ENCODE results near the gene NR2C2AP.
A peak's percentile ranks its signal among the peaks of the same experiment; 100 is the strongest.
"Not testable (repeated sequence)": the region's sequence is repeated elsewhere in the genome, so short reads cannot be mapped to it uniquely, and the experiment has no call there.

Gene NR2C2AP, protein sequence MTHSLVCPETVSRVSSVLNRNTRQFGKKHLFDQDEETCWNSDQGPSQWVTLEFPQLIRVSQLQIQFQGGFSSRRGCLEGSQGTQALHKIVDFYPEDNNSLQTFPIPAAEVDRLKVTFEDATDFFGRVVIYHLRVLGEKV

DNA sequence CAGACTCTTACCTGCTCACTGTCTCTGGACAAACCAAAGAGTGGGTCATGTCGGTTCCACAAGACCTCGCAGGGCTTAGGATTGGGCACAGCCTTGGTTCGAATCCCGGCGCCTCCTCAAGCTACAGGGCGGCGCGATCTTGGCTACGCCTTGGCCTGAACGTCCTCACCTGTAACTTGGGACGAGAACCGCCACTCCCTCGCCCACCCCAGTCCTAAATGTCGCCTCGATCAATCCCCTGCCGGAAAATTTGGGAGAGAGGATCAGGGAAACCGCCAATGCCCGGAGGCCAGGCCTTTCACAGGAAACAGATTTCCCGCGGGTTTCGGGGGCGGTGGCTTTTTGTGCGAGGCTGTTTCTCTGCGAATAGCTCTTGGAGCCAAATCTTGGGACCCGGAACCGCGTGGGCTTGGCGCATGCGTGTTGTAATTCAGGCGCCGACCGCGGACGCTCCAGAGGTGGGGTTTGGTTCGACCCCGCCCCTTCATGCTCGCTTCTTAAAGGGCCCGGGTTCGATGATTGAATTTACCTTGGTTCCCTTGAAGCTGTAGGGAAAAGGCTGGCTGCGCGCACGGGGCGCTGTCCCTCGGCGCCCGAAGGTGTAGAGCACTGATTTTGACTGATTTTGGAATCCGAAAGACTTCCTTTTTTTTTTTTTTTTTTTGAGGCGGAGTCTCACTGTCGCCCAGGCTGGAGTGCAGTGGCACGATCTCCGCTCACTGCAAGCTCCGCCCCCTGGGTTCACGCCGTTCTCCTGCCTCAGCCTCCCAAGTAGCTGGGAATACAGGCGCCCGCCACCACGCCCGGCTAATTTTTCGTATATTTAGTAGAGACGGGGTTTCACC is at the start of gene NR2C2AP:
TSS of gene NR2C2AP (minus strand) at position 403 of the 845 bp plus-strand sequence. CDS start at position 49, 354 bp downstream.
- peak; percentile 81 for DNase-seq

- DNase-seq, result no peak
These were observed 47.1 kb upstream of the NR2C2AP start for GRCh38 chr19:19250196-19250801.

GRCh38 chr19:19240476-19240875 is 37.3 kb upstream of the NR2C2AP start:
- no peak for DNase-seq

DNA sequence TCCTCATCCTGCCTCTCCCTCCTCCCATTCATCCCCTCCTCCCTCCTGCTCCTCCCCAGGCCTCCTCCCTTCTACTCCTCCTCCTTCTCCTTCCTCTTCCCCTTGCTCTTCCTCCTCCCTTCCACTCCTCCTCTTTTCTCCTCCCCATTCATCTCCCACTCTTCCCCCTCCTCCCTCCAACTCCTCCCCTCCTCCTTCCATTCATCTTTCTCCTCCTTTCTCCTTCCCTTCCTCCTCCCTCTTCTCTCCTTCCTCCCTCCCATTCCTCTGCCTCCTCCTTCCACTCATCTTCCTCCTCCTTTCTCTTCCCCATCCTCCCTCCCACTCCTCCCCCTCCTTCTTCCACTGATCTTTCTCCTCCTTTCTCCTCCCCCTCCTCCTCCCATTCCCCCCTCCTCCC is 36.5 kb upstream of the NR2C2AP start:
- no peak for DNase-seq

GRCh38 chr19:19238126-19238894 is 35.1 kb upstream of the NR2C2AP start:
- DNase-seq, result no peak

DNA sequence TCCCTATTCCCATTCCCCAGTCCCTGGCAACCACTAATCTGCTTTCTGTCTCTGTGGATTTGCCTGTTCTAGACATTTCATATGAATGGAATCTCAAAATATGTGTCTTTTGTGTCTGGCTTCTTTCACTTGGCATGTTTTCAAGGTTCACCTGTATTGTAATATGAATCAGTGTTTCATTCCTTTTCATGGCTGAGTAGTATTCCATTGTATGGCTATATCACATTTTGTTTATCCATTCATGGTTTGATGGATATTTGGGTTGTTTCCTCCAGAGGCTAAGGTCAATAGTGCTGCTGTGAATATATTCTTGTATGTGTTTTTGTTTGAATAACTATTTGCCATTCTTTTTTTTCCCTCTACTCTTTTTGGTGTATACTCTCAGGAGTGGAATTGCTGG is 33.0 kb upstream of the NR2C2AP start:
- DNase-seq, result no peak

- DNase-seq, result no peak
These were observed 31.1 kb upstream of the NR2C2AP start for GRCh38 chr19:19234220-19234816.

DNA sequence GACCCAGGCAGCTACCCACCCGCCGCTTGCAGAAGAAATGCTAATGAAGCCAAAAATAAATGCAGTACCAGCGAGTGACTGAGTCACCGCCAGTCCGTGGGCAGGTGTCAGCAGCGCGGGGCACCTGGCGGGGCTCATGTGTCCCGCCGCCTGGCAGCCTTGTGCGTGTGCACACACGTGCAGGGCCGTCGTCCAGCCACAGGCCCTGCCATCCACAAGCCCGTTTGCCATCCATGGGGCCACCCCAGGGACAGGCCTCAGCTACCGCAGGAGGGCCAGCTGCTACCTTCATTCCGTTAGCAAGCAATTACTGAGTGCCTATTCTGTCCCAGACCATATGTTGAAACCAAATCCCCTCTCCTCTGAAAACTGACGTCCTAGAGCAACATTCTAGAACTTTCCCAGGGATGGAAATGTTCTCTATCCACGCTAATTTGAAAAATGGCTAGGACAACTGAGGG is 29.1 kb upstream of the NR2C2AP start:
- no peak for DNase-seq

GRCh38 chr19:19230999-19231398 is 27.8 kb upstream of the NR2C2AP start:
- DNase-seq, result no peak

GRCh38 chr19:19229701-19230100 is 26.5 kb upstream of the NR2C2AP start:
- DNase-seq, result no peak

DNA sequence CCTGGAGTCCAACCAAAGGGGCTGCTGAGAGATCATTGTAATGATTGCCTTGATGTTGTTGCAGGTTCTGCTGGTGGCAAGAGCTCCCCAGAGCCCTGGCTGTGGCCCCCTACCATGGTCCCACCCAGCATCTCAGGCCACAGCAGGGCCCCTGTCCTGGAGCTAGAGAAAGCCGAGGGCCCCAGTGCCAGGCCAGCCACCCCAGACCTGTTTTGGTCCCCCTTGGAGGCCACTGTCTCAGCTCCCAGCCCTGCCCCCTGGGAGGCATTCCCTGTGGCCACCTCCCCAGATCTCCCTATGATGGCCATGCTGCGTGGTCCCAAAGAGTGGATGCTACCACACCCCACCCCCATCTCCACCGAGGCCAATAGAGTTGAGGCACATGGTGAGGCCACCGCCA is 24.0 kb upstream of the NR2C2AP start:
- no peak for DNase-seq

DNA sequence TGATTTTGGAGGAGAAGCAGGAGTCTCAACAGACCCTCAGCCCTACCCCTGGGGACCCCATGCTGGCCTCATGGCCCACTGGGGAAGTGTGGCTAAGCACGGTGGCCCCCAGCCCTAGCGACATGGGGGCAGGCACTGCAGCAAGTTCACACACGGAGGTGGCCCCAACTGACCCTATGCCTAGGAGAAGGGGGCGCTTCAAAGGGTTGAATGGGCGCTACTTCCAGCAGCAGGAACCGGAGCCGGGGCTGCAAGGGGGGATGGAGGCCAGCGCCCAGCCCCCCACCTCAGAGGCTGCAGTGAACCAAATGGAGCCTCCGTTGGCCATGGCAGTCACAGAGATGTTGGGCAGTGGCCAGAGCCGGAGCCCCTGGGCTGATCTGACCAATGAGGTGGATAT is 23.4 kb upstream of the NR2C2AP start:
- no peak for DNase-seq

DNA sequence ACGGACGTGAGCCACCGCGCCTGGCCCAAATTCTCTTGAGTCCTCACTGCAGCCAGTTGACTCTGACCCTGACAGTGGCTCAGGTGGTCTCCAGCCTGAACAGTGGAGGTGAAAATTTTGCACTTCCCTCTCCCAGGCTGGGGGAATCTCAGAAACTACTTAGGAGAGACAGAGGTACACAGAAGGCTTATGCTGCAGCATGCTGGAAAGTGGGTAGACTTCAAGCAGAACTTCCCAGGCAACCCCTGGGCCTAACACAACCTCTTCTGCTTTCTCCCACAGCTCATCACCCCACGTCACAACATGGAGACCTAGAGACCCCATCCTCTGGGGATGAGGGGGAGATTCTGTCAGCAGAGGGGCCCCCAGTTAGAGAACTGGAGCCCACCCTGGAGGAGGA is 23.0 kb upstream of the NR2C2AP start:
- DNase-seq, result no peak

GRCh38 chr19:19224852-19225494 is 21.8 kb upstream of the NR2C2AP start:
- peak; percentile 38 for DNase-seq

DNA sequence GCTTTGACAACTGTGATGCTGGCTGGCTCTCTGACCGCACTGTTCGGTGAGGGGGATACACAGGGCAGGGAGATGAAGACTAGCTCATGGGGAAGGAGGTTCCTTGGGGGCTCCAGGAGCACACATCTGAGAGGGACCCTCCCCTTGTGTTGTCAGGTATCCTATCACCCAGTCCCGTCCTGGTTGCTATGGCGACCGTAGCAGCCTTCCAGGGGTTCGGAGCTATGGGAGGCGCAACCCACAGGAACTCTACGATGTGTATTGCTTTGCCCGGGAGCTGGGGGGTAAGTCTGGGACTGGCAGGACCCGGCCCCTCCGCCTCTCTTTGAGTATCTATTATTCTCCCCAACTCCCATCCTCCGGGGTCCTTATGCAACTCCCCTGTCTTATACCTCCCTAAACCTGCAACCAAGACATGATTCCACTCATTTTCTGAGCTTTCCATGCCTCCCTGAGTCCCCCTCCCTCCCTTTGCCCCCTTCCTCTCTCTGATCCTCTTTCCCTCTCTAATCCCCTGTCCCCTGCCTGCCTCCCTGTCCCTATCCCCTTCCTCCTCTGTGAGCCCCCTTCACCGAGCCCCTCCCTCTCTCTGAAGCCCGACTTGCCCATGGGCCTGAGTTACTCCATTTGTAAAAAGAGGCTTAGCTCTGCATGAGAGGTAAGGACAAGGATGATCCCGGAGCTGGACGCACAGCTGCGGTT is 21.1 kb upstream of the NR2C2AP start:
- no peak for DNase-seq

DNA sequence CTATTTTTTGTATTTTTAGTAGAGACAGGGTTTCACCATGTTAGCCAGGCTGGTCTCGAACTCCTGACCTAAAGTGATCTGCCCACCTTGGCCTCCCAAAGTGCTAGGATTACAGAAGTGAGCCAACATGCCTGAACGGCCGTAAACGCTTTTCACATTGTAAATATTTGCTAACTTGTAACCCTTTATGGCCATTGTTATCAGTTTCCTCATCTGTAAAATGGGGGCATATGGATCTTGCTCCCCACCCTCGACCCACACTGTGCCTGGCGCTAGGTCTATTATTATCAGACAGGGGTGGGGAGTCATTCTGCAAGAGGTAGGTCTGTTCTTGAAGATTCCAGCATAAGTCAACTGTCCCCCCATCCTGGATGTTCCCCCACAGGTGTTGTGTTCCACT is 20.4 kb upstream of the NR2C2AP start:
- DNase-seq, result no peak

DNA sequence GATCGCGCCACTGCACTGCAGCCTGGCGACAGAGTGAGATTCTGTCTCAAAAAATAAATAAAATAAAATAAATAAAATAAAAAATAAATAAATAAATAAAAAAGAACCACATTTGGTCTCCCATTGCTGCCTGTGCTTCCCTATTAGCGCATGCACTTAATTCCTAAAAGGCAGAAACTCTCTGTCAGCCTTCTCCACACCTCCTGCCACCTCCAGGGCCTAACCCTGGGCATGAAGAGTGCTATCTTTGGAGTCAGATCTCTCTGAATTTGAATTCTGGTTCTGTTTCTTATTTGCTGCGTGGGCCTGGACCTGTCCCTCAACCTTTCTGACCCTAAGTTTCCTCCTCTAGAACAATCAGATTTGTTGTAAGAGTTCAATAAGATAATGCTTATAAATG is 19.8 kb upstream of the NR2C2AP start:
- no peak for DNase-seq

GRCh38 chr19:19221000-19221399 is 17.8 kb upstream of the NR2C2AP start:
- not testable (repeated sequence) for DNase-seq

DNA sequence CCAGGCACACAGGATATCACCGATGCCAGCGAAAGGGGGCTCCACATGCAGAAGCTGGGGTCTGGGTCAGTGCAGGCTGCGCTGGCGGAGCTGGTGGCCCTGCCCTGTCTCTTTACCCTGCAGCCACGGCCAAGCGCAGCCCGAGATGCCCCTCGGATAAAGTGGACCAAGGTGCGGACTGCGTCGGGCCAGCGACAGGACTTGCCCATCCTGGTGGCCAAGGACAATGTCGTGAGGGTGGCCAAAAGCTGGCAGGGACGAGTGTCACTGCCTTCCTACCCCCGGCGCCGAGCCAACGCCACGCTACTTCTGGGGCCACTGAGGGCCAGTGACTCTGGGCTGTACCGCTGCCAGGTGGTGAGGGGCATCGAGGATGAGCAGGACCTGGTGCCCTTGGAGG is 15.7 kb upstream of the NR2C2AP start:
- DNase-seq, result no peak

- DNase-seq, result no peak
These were observed 13.9 kb upstream of the NR2C2AP start for GRCh38 chr19:19217099-19217498.

- no peak for DNase-seq
These were observed 12.6 kb upstream of the NR2C2AP start for GRCh38 chr19:19215792-19216191.

GRCh38 chr19:19214892-19215291 is 11.7 kb upstream of the NR2C2AP start:
- no peak for DNase-seq

All from GF-D8 (cell line).